ENCODE data around the gene HLA-A. TPM values are rescaled to one million over a fixed set of nuclear protein-coding genes. Genes with fewer than 3 reads are reported as not detected.

Gene HLA-A
- total RNA-seq, 1 donor, result 268 TPM

- H3K4me3 ChIP-seq (ENCODE audit: insufficient read depth, low read length), result no peak overlapping the region
- no peak overlapping the region for H3K4me2 ChIP-seq (ENCODE audit: insufficient read depth, low read length)
- no peaks in the 10 kb centered on the region for H3K9me3 ChIP-seq (ENCODE audit: low read depth, low read length)
- H4K20me1 ChIP-seq (ENCODE audit: insufficient read depth, low read length), result no peaks in the 10 kb centered on the region
- H3K27ac ChIP-seq (ENCODE audit: low read depth, low read length), result no peak overlapping the region
- no peaks in the 10 kb centered on the region for H3K4me1 ChIP-seq (ENCODE audit: insufficient read depth, low read length)
- no peak for TF ChIP-seq CTCF (IDR thresholded peaks at IDR 0.05; ENCODE audit: extremely low read depth, low read depth, low read length)
- H3K27me3 ChIP-seq (ENCODE audit: insufficient read depth, low read length), result peaks cover 7% of the 10 kb centered on the region
- H2AFZ ChIP-seq (ENCODE audit: low read length), result no peak overlapping the region
- no peaks in the 10 kb centered on the region for H3K36me3 ChIP-seq (ENCODE audit: insufficient read depth, low read length)
- DNase-seq (ENCODE audit: insufficient read length, low spot score, missing footprints), result no peak
- H3K79me2 ChIP-seq (ENCODE audit: insufficient read depth, low read length), result no peaks in the 10 kb centered on the region
Measured at GRCh38 chr6:29994826-29995225, 52.5 kb downstream of the HLA-A start.

GRCh38 chr6:29995340-29995777, 53.0 kb downstream of the HLA-A start:
- DNase-seq (ENCODE audit: insufficient read length, low spot score, missing footprints), result peak; percentile 57
- H3K4me3 ChIP-seq (ENCODE audit: insufficient read depth, low read length), result no peak overlapping the region
- no peaks in the 10 kb centered on the region for H3K9me3 ChIP-seq (ENCODE audit: low read depth, low read length)
- H3K27me3 ChIP-seq (ENCODE audit: insufficient read depth, low read length), result peaks cover 7% of the 10 kb centered on the region
- H3K36me3 ChIP-seq (ENCODE audit: insufficient read depth, low read length), result no peaks in the 10 kb centered on the region
- no peak overlapping the region for H3K4me2 ChIP-seq (ENCODE audit: insufficient read depth, low read length)
- no peak overlapping the region for H2AFZ ChIP-seq (ENCODE audit: low read length)
- no peaks in the 10 kb centered on the region for H3K4me1 ChIP-seq (ENCODE audit: insufficient read depth, low read length)
- no peaks in the 10 kb centered on the region for H3K79me2 ChIP-seq (ENCODE audit: insufficient read depth, low read length)
- no peak overlapping the region for H3K27ac ChIP-seq (ENCODE audit: low read depth, low read length)
- no peaks in the 10 kb centered on the region for H4K20me1 ChIP-seq (ENCODE audit: insufficient read depth, low read length)
- no peak for TF ChIP-seq CTCF (IDR thresholded peaks at IDR 0.05; ENCODE audit: extremely low read depth, low read depth, low read length)

Small RNA genes lying within 50 kb of the gene (small RNA-seq; reads per million reads assigned to genes)
- gene HLA-U, result not detected

Other genes with a start within 250 kb of the HLA-A start
- 30.4 and 44.2 TPM in 2 replicates for gene HLA-F, start 219.1 kb upstream of the HLA-A start, total RNA-seq
- gene HLA-G, start 114.7 kb upstream of the HLA-A start, total RNA-seq, result not detected in 2 replicates
- gene POLR1H, start 118.7 kb downstream of the HLA-A start, total RNA-seq, result 16.8 and 21.4 TPM in 2 replicates
- gene PPP1R11, start 124.7 kb downstream of the HLA-A start, total RNA-seq, result 35.1 TPM in 2 replicates
- gene RNF39, start 133.2 kb downstream of the HLA-A start, total RNA-seq, result not detected in 2 replicates
- not detected in 2 replicates for gene TRIM31, start 170.6 kb downstream of the HLA-A start, total RNA-seq
- not detected in 2 replicates for gene TRIM40, start 193.6 kb downstream of the HLA-A start, total RNA-seq
- gene TRIM10, start 218.7 kb downstream of the HLA-A start, total RNA-seq, result not detected in 2 replicates
- gene TRIM15, start 221.0 kb downstream of the HLA-A start, total RNA-seq, result not detected in 2 replicates